ENCODE data around the gene GEMIN4. TPM values are rescaled to one million over a fixed set of nuclear protein-coding genes. Genes with fewer than 3 reads are reported as not detected.

GEMIN4 gene
- polyA plus RNA-seq, 3 donors, result 8.8 to 10.6 (median 10.1) TPM

- Mint-ChIP-seq H3K27ac (peak overlapping the region in 2 of 7 donors; percentile 59), H3K4me1 (peaks cover 21% of the 10 kb centered on the region), H3K36me3 (peaks cover 70 to 72% of the 10 kb centered on the region in 2 donors), H3K9me3 (peaks cover 0 to 3% (median 0%) of the 10 kb centered on the region in 7 donors), H3K4me3 (no peak overlapping the region), H3K27me3 (ENCODE audit: low read depth in 3 of 3) (peaks cover 2 to 4% (median 2%) of the 10 kb centered on the region in 3 donors)
- Histone ChIP-seq H3K9ac (ENCODE audit: insufficient read depth, low read length, poor library complexity, severe bottlenecking) (no peak overlapping the region), H3K27ac (ENCODE audit: low read depth in 1 of 2, low read length in 2 of 2) (no peak overlapping the region), H3K4me2 (replicated peaks; ENCODE audit: extremely low read depth, low read length, poor library complexity, severe bottlenecking) (no peak overlapping the region), H3K4me1 (ENCODE audit: control insufficient read depth in 1 of 2, insufficient read depth in 2 of 2, low read length in 2 of 2) (peaks cover 9 to 10% of the 10 kb centered on the region in 2 donors), H3K36me3 (replicated peaks in 1 of 2; ENCODE audit: control insufficient read depth in 1 of 2, insufficient read depth in 2 of 2, low read length in 2 of 2) (peaks cover 45 to 67% of the 10 kb centered on the region in 2 donors), H3K9me3 (replicated peaks in 1 of 2; ENCODE audit: control insufficient read depth in 1 of 2, insufficient read depth in 1 of 2, low read length in 2 of 2) (no peaks in the 10 kb centered on the region), H3K4me3 (replicated peaks in 1 of 3; ENCODE audit: low read depth in 2 of 3, low read length in 3 of 3) (no peak overlapping the region), H4K20me1 (ENCODE audit: insufficient read depth, low read length) (peaks cover 5% of the 10 kb centered on the region), H3K27me3 (ENCODE audit: control insufficient read depth in 2 of 2, insufficient read depth in 2 of 2, low read length in 2 of 2) (no peaks in the 10 kb centered on the region), H3K79me2 (ENCODE audit: insufficient read depth, low read length) (peaks cover 37% of the 10 kb centered on the region), H2AFZ (ENCODE audit: insufficient read depth, low read depth, low read length, poor library complexity, severe bottlenecking) (no peak overlapping the region)
- DNase-seq, result no peak
- intact Hi-C loops (cut with micrococcal nuclease), result no loop called here
- no peak for TF ChIP-seq CTCF (IDR thresholded peaks at IDR 0.05)
- WGBS (ENCODE audit: insufficient coverage), result 98% methylated on average over 6 of the region's 9 CpGs
Observed at GRCh38 chr17:746181-746580, 5.9 kb downstream of the GEMIN4 start.

- no peak for DNase-seq
- no peak overlapping the region for H3K4me3 ChIP-seq (replicated peaks in 1 of 3; ENCODE audit: low read depth in 2 of 3, low read length in 3 of 3)
- H3K27ac ChIP-seq (ENCODE audit: low read depth in 1 of 2, low read length in 2 of 2), result no peak overlapping the region
- H3K4me2 ChIP-seq (replicated peaks; ENCODE audit: extremely low read depth, low read length, poor library complexity, severe bottlenecking), result no peak overlapping the region
- intact Hi-C loops (cut with micrococcal nuclease), result no loop called here
- no peaks in the 10 kb centered on the region for H3K27me3 ChIP-seq (ENCODE audit: control insufficient read depth in 2 of 2, insufficient read depth in 2 of 2, low read length in 2 of 2)
- peaks cover 45 to 67% of the 10 kb centered on the region in 2 donors for H3K36me3 ChIP-seq (replicated peaks in 1 of 2; ENCODE audit: control insufficient read depth in 1 of 2, insufficient read depth in 2 of 2, low read length in 2 of 2)
- H3K4me3 Mint-ChIP-seq, result peak overlapping the region in 1 of 2 donors; percentile 16
- H3K27me3 Mint-ChIP-seq (ENCODE audit: low read depth in 3 of 3), result peaks cover 0 to 4% (median 2%) of the 10 kb centered on the region in 3 donors
- peaks cover 21% of the 10 kb centered on the region for H3K4me1 Mint-ChIP-seq
- no peak overlapping the region for H2AFZ ChIP-seq (ENCODE audit: insufficient read depth, low read depth, low read length, poor library complexity, severe bottlenecking)
- peaks cover 9 to 10% of the 10 kb centered on the region in 2 donors for H3K4me1 ChIP-seq (ENCODE audit: control insufficient read depth in 1 of 2, insufficient read depth in 2 of 2, low read length in 2 of 2)
- no peaks in the 10 kb centered on the region for H3K9me3 ChIP-seq (replicated peaks in 1 of 2; ENCODE audit: control insufficient read depth in 1 of 2, insufficient read depth in 1 of 2, low read length in 2 of 2)
- H3K9ac ChIP-seq (ENCODE audit: insufficient read depth, low read length, poor library complexity, severe bottlenecking), result no peak overlapping the region
- peaks cover 0 to 3% (median 0%) of the 10 kb centered on the region in 7 donors for H3K9me3 Mint-ChIP-seq
- no peak overlapping the region for H3K27ac Mint-ChIP-seq
- no peak for TF ChIP-seq CTCF (IDR thresholded peaks at IDR 0.05)
- H3K36me3 Mint-ChIP-seq, result peaks cover 74% of the 10 kb centered on the region in 2 donors
- H4K20me1 ChIP-seq (ENCODE audit: insufficient read depth, low read length), result no peaks in the 10 kb centered on the region
- H3K79me2 ChIP-seq (ENCODE audit: insufficient read depth, low read length), result peaks cover 29% of the 10 kb centered on the region
- WGBS (ENCODE audit: insufficient coverage), result 94% methylated on average over 10 of the region's 11 CpGs
Observed at GRCh38 chr17:745406-745805, 6.7 kb downstream of the GEMIN4 start.

Data from CD14-positive monocyte (primary cell).